Pulmonary artery endothelial cell (primary cell): ENCODE measurements around the gene QSOX2. TPM values are rescaled to one million over a fixed set of nuclear protein-coding genes. Genes with fewer than 3 reads are reported as not detected.
"Not testable (repeated sequence)": the region's sequence is repeated elsewhere in the genome, so short reads cannot be mapped to it uniquely, and the experiment has no call there.

ENCODE experiments used
- DNase-seq: peaks from one replicate; pipeline ENCODE4 v3.0.0-alpha.2; 2011; ENCODE audit warnings: low read depth, low spot score
- total RNA-seq: library from RNA; depleted of rRNA; stranded (reverse); fragments of >200 nt; gene quantifications from 2 replicates; pipeline ENCODE4 v1.2.3, GENCODE V29; 2014

The QSOX2 gene
- total RNA-seq, 1 donor from 2014 or later: 12.4 TPM

DNA sequence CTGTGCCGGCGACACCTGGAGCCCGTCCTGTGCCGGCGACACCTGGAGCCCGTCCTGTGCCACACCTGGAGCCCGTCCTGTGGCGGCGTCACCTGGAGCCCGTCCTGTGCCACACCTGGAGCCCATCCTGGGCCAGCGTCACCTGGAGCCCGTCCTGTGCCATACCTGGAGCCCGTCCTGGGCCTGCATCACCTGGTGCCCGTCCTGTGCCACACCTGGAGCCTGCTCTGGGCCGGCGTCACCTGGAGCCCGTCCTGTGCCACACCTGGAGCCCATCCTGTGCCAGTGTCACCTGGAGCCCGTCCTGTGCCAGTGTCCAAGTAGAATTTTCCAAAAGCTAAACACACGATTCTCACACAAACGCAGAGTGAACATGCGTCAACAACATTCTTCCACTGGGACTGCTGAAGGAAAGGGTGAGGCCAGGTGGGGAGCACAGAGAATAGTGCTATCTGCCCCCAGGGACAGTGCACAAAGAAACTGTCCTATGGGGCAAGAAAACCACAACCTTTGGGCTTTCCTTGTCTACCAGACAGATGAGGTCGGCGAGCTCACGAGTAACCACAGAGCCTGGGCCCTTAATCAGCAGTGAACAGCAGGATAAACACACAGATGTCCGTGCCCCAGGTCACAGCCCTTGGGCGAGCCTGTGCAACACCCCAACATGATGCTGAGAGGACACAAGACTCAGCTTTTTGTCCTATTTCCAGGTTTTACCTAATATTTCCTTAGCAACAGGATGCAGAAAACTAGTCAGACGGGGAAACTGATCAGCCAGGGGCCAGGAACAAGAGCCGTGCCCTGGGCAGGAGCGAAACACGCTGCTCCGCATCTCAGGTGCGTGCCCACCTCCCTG lies 7.9 kb downstream of the QSOX2 start:
- DNase-seq: no peak

GRCh38 chr9:136236471-136237410 lies 8.9 kb downstream of the QSOX2 start:
- not testable (repeated sequence) for DNase-seq

GRCh38 chr9:136235709-136236455 lies 9.7 kb downstream of the QSOX2 start:
- no peak for DNase-seq

DNA sequence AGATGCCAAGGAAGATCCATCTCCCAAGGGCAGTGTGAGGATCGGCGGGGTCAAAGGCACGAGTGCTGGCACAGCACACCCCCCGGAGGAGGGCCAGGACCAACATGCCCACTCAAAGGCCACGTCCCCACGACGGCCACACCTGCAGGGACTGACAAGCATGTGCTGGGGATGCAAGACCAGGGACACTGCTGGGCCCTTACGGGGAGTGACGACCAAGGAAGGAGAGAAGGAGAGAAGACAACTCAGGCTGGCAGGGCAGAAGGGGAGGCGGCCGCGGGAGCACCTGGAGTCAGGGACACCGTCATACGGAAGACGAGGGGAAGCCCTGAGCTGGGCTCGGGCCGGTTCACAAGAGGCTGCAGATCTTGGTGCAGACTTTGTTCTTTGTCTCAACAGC lies 10.4 kb downstream of the QSOX2 start:
- DNase-seq: no peak

GRCh38 chr9:136234597-136234996 lies 11.0 kb downstream of the QSOX2 start:
- DNase-seq: no peak

- DNase-seq: no peak
Observed at GRCh38 chr9:136233868-136234267, 11.7 kb downstream of the QSOX2 start.

- DNase-seq: no peak
Observed at GRCh38 chr9:136233411-136233810, 12.2 kb downstream of the QSOX2 start.

- DNase-seq: no peak
Observed at GRCh38 chr9:136232969-136233368, 12.6 kb downstream of the QSOX2 start.

DNA sequence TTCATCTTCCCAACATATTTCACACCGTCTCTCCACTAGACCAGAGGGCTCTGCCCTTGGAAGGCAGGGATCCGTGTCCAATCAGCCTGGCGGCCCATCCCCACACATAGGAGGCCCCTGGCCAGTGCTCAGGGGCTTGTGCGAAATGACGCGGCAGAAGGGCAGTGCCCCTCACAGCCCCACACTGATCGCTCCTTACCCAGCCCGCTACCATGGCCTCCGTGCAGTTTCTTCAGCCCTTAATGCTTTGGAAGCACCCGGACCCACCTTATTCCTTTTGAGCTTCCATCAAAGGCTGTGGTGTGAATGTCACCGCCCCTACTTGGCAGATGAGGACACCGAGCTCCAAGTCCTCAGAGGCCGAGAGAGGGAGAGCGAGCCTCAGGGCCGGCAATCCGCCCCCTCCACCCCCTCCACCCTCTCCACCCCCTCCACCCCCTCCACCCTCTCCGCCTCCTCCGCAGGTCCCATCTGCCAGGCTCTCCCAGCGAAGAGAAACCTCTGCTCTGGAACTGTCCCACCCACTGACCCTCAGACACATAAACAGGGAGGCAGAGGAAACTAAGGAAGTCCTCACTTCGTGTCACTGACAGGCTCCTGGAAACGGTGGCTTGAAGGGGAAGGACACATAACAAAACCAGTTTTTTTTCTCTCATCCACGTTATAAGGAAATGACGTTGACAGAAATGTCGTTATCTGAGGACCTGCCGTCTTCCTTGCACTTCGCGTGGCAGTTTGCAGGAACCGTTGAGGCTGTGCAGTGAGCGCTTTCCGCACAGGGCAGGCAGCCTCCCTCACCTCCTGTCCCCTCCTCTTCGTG lies 13.9 kb downstream of the QSOX2 start:
- DNase-seq: no peak

DNA sequence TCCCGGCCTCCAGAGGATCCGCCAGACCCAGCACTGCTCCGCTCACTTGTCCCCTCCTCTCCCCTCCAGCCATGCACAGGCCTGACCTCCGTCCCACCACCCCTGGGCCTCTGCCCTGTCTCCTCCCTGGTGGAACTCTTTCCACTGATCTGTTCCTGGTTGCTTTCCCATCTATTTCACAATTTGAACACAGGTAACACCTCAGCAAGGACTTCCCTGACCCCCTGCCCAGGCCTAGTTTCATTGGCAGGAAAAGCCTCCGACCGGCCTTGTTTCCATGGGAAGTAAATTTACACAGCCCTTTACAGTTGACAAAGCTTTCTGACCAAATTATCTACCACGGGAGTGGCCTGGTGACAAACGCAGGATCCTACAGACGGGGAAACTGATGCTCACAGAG lies 14.8 kb downstream of the QSOX2 start:
- no peak for DNase-seq

DNA sequence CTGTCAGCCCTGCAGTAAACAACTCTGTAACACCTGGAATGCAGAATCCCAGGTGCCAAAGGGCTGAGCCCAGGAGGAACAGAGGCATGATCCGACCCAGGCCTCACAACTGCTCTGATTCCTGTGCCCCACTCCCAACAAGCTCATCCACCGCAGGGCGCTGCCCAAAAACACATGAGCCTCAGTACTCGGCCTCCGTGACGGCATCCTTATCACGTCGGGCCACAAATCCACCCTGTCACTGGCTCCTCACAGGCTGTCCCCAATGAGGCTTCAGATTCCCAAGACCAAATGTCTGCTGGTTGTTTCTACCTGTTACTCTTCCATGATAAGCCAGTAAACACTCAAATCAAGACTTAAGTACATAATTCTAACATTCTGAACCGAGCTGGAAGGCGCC lies 15.2 kb downstream of the QSOX2 start:
- no peak for DNase-seq

- DNase-seq: no peak
Observed at GRCh38 chr9:136229096-136230065, 16.2 kb downstream of the QSOX2 start.

DNA sequence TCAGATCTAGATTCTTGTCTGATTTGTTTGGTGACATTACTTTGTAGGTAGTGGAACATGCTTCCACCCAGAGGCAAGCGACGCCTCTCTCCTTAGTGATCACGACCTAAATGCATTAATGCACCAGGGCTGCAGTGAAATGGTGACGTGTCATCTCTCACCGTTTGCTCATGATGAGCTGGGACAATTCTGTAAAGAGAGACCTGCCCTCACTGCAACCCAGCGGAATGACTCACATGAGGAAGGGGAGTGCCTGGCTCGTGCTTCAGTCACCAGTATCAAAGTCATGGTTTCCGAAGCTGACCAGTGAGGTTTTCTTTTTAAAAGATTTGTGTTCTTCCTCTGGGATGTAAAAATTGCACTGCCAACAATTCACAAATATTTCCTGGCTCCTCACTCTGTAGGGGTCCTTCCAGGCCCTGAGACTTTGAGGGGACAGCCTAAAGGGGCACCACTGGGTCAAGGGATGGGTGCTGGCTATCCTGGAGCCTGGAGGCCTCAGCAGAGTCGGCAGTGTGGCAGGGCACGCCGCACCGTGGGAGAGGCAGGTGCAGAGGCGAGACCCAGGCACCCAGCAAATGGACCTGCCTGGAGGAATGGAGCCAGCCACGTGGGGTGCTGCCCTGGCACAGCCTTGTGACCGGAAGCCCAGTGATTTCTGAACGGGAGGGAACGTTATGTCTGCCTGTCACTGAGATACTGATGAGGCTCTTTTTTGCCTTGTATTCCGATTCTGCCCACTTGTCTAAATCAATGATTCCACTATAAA lies 17.3 kb downstream of the QSOX2 start:
- no peak for DNase-seq

DNA sequence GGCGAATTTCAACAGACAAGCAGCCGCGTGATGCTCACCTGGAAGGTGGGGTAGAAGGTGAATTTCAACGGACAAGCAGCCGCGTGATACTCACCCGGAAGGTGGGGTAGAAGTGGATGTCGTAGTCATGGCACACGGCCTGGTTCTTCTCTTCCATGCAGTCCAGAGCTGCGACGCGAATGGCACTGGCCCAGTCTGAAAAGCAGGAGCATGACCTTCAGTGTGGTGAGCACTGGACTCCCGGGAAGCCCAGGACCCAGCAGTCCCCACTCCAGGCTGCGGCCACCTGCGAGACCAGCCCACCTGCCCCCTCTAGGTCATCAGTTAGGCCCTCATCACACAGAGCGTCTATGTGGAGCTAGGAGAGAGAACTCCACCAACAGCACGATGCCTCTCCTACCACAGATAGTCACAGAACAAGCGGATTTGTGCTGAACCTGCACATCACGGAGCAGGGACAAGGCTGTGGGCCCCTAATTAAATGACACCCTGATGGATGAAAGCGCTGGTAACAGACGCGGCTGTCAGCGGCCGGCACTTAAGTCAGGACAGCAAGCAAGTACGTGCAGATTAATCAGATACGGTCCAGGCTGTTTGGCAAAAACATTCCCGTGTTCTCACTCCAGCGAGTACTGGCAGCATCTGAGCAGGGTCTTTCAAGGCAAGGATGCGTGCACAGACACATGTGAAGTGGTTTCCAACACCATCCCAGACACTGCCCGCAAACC lies 18.8 kb downstream of the QSOX2 start:
- no peak for DNase-seq

DNA sequence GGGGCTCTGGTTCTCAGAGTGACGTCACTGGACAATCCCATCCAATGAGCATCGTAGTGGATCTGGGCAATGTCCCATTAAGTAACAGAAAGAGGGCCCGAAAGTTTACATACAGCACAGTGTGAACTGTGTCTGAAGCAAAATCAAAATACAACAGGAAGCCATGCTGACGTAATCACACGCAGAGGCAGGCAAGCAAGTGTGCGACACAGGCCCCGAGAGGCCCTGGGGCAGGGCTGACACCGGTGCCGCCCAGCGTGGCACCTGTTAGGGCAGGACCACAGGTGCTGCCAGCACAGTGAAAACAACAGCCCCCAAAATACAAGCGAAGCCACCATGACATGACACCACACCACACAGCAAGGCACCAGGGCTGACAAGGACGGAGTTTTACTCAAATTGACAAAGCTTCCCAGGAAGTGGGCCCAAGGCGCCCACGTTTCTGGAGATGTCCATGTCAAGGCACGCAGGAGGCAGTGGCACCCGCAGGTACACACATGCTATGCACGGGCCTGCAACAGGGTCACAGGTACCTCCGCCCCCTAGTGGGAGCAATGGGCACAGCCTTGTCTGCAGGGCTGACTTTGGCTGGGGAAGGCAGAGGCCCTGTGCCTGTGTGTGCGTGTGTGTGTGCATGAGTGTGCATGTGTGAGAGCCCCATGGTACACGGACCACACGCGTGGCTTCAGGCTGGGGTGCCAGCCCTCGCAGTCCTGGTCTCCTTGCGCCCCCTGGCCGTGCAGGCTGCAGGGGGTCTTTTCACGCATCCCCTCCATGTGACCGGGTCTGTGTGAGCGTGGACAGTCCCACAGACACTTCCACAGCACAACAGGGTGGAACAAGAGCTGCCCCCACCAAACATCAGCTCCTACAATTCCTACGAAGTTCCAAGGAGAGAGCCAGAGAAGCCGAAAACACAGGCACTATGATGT lies 19.6 kb downstream of the QSOX2 start:
- DNase-seq: no peak

- DNase-seq: no peak
Observed at GRCh38 chr9:136225366-136225747, 20.3 kb downstream of the QSOX2 start.
